Measurements from ENCODE around the gene THTPA.

The THTPA gene

DNA sequence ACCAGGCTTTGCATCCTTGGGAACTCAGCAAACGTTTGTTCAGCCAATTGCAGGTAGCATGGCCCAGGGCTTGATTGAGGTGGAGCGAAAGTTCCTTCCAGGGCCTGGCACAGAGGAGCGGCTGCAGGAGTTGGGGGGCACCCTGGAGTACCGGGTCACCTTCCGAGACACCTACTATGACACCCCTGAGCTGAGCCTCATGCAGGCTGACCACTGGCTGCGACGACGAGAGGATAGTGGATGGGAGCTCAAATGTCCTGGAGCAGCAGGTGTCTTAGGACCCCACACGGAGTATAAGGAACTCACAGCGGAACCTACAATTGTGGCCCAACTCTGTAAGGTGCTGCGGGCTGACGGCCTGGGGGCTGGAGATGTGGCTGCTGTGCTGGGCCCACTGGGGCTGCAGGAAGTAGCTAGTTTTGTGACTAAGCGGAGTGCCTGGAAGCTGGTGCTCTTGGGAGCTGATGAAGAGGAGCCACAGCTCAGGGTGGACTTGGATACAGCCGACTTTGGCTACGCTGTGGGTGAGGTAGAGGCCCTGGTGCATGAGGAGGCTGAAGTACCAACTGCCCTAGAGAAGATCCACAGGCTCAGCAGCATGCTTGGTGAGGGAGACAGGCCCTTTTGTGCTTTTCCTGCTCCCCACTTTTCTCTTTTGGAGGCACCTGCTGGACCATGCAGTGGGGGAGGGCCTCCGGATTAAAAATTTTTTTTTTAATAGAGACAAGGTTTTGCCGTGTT lies 799 bp downstream of the THTPA start:
- DNase-seq = no peak

DNA sequence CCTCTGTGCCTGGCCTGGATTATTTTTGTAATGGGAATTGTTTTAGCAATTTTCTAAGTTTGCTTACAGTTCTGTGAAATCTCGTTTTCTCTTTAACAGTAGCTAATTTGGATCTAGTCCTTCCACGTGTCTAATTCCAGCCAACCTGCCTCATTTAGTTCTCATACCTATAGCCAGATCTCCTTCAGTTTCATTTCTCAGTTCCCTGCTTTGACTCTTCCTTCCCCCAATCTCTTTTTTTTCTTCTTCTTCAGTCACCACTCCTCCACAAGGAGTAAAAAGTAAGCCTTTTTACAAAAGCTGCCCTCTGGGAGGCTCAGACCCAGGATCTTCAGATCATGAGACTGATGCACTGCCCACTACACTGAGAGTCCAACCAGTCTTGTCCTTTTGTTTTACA lies 1.4 kb downstream of the THTPA start:
- no peak for DNase-seq

DNA sequence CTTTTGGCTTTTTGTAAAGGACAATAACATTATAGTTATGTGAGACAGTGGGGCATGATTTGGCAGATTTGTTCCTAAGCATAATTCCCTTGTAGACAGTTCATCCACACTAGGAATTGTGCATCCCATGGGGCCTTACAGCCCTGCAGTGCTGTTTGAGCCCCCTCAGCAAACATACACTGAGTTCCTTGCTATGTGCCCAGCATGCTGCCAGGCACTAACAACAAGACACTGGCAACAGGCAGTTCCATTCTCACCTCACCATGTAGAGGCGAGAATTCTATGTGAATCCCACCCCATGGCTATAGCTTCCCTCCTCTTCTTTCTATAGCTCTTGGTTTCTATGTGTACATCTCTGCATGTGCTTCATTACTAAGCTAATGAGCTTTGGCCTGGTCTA lies 1.9 kb downstream of the THTPA start:
- no peak for DNase-seq

DNA sequence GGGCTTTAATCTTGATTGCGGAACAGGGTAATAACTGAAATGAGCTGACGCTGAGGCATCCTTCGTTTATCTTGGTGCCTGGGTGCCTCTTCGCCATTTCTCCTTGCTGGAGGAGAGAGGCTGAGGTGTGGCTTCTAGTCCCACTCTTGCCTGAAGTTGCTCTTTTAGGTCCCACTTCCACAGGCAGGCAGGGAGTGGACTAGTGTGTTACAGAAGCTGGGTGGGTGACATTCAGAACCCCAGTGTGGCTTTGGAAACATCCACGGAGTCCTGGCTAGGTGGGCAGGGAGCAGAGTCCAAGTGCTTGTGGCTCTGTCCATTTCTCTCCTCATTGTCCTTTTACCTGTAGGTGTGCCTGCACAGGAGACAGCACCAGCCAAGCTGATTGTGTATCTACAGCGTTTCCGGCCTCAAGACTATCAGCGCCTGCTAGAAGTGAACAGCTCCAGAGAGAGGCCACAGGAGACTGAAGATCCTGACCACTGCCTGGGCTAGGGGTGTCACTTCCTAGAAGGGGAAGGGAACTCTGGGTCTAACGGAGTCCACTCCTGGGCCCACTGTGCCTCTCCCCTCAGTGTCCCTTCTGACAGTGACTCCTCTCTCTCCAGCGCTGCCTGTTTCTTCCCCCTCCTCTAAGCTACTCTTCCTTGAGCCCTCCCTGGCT lies 2.4 kb downstream of the THTPA start:
- no peak for DNase-seq

DNA sequence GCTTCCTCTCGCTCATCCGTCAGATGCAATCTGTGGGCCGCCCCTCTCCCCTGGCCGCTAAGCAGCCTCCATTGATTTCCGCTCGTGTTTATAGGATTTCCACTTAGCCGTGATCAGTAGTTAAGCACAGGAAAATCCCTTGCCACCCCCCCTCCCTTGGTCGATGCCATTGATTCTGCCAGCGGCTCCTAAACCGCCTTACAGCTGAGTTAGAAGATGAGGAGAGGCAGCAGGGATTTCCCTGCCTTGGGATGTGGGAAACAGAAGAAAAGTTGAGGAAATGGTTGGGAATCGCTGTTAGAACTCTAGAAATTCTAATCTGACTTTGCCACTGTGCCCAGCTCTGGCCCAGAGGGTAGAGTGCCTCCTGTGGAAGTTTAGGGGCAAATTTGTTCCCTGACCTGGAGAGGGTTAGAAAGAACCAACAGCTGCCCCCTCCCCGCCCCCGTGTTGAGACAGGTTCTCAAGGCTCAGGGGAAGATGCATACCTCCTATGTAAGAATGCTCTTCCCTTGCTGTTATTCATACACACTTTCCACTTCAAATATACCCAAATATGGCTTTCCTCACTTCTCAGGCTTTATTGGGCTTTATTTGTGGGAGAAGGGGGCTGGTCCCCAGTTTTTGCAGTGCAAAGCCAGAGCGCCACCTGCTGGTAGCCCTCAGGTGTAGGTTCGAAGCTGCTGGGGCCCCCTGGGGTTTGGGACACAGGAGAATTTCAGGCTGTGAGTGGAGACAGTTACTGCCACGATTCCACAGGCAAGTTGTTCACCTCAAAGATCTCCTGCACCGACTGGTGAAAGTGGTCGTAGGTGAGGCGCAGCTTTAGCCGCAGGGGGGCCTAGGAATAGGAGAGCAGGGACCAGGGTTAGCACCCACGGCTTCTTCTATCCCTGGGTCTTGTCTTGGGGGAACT lies 3.2 kb downstream of the THTPA start:
- DNase-seq = peak; percentile 83

DNA sequence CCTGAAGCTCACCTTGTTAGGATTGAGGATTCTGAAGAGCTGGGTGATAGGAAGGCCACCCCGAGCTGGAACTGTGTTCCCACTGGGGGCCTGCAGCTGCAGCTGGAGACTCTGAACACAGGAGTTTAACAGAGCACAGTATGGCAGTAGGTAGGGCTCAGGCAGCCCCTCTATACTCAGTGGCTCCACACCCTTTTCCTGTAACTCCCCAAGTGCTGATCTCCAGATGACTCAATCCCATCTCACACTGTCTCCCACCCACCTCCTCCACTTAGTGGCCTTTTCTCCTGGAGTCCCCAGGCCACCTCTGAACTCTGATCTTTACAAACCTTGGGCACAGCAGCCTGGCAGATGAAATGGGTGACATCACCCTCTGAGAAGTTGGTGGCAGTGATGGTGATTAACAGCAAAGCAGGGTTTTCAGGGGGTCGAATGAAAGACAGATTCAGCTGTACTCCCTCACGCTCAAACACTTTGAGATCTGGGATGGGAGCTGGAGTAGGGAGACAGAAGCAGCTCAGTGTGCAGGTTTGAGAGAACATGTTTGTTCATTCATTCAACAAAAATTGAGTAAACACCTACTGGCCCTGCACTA lies 4.0 kb downstream of the THTPA start:
- DNase-seq = no peak

DNA sequence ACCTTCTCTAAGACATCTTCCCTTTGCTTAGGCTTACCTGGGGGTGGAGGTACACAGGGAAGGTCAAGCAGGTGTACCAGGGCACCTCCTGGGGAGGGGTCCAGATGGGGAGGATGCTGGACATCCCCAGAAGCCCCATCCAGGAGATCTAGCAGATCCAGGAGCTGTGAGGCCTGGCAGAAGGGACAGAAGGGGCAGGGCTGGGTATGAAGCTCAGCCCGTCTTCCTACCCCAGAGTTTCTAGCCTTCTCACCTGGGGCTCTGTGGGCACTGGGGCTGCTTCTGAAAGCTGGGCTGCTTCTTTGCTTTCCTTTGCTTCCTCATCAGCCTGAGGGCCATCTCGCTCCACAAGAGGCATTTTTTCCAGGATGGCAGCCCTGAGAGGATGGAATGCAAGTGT lies 5.2 kb downstream of the THTPA start:
- DNase-seq = no peak

DNA sequence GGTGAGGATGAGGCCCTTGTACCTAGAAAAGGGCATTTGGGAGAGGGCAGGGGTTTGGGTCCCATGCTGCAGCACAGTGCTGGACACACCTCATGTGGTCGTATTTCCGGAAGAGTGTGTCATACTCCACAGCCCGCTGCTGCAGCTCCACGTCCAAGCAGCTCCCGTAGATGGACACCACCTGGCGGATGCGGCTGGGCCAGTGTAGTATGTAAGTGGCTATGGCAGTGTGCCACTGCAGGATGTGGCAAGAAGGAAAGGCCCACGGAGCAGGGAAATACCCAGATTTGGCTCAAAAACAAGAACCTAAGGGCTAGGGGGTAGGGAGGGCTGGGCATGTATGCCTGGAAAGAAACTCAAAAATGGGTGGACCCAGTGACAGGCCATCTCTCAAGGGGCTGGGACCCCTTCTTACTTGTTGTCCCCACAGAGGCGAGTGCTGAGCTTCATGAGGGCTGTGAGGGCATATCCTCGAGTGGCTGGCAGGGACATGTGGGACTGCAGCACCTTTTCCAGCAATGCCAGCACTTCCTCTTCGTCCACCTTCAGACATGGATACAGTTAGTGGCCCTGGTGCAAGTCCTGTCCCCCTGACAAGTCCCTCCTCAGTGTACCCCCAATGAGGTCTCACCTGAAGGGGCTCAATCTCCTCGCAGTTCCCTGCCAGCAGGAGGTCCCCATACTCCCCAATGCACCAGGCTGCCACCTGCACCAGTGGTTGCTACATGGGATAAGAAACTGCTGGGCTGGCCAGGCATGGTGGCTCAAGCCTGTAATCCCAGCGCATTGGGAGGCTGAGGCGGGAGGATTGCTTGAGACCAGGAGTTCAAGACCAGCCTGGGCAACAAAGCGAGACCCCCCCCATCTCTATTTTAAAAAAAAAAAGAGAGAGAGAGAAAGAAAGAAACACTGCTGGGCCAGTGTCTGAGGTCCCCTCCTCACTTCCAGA lies 6.1 kb downstream of the THTPA start:
- DNase-seq = no peak

DNA sequence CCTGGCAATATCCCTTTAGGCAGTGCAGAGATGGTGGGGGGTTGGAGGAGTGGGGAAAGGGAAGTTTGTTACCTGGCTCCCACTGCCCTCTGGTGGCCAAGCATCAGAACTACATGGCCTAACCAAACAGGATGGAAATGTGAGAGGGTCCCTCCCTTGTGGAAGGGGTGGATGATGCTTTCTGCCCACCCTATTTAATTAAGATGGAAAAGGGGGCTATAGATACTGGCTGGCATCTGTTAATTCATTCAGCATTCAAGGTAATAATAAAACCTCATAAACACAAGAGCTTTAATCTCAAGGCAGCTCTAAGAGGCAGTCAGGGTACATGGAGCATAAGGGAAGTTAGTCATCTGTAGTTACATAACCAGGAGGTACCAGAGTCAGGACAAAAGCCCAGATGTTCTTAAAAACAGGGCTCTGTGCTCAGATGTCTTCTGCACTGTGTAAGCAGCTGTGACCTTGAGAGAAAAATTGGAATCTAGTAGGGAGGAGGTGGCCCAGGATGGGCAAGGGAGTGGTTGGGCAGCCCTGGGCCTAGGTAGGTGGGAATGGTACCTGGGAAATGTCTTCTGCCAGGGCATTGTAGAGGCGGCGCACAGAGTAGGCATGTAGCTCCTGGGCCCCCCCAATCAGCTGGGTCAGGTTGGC lies 6.9 kb downstream of the THTPA start:
- DNase-seq = peak; percentile 73

DNA sequence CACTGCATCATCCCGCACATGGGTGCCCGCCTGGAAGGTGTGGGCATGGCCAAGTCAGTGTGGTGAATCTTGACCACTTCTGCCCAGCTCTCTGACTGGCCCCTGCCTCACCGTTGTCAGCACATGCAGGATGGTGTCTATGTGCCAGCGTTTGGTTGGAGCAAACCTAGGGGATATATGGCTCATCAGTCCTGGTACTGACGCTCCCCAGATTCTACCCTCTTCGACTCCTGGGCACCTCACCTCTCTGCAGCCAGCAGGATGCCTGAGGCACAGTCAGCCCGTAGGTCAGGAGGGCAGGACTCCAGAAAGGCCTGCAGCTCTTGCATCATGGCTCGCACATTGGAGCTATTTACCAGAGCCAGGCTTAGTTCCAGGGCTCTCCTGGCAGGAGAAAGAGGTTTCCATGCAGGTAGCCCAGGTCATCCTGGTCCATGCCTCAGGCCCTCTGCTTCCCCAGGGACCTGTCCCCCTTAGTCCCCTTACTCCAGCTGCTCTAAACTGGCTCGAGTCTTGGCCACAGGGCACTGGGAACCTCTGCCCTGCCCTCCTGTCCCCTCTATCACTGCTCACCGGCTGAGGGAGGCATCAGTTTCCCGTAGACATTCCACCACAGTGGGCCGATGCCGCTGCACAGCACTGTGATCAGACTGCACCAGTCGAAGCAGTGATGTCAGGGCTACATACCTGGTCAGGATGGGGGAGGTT lies 7.6 kb downstream of the THTPA start:
- DNase-seq = no peak

DNA sequence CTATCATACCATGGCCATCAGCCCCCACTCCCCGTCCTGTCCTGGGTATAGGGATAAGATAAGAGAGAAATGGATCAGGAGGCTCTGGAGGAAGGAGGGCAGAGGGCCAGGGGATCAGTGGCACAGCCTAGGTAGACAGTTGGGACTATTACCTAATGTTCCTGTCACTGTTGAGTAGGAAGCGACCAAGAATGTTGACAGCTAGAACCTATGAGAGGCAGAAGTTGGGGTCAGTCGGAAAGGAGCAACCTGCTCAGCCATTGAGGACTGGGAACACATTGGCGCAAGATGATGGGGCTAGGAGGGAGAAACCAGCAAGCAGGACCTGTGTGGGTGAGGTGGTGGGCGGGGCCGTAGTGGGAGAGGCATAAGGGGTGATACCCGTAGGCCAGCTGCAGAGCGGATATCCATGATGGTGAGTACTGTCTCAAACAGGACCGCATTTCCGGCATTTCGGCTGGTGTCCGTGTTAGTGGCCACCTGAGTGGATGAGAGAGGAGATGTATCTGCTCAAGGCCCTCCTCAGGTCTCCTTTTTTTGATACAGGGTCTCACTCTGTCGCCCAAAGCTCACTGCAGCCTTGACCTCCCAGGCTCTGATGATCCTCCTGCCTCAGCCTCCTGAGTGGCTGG lies 8.2 kb downstream of the THTPA start:
- DNase-seq = no peak

DNA sequence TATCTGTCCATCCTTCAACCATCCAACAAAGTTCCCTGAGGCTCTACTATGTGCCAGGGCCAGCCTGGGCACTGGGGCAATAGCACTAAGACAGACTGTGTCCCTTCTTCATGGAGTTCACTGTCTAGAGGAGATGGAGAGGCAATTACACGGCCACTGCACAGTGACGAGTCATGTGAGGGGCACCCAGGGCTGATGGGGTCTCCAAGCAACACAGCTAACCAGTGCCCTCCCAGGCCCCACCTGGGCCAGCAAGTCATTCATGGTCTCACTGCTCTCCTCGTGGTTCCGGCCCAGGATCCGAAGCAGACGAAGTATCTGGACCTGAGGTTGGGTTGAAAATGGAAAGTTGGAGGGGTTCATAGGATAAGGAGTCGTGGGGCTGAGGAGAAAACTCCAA lies 8.8 kb downstream of the THTPA start:
- DNase-seq = no peak

DNA sequence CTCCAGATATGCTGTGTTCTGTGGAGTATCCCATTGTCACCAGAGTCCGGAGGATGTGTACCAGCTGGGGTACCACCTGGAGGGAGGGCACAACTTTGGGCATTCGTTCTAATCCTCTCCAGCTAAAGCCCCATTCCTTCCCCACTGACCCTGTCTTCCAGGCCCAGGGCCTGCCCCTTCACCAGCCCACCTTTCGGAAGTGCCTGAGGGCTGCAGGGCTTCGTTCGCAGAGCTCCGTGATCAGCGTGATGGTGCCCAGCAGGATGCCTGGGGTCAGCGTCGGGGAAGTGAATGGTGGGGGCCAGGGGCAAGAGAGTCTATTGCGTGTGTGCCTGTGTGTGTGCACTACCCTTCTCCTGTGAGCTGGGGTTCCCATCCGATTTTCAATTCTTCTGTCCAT lies 9.6 kb downstream of the THTPA start:
- no peak for DNase-seq

DNA sequence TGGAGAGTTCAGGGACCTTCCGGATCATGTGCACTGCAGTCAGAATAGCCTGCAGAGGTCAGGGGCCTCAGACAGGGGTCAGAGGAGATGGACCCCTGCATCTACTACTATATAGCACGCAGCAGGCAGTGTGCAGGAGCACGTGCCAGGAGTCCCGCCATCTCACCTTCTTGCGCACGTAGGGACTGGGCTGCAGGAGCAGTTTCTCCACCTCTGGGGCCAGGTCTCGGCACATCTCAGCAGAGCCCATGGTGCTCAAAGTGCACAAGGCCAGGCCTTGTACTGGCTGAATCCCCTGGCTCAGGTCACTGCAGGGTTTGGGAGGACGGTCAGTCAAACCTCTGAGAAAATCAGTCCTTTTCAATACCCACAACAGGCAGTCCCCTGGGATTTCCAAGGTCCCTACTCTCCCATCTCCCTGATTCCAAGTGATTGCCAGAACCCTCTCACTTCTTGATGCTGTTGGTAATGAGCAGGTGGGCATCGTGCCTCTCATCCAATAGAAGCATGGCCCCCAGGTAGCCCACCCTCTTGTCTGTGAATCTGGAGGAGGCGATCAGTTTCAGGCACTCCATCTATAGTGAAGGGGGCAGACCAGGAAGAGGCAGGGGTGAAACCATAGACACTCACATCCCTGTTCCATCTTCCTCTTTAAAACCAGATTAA lies 10.2 kb downstream of the THTPA start:
- DNase-seq = no peak

DNA sequence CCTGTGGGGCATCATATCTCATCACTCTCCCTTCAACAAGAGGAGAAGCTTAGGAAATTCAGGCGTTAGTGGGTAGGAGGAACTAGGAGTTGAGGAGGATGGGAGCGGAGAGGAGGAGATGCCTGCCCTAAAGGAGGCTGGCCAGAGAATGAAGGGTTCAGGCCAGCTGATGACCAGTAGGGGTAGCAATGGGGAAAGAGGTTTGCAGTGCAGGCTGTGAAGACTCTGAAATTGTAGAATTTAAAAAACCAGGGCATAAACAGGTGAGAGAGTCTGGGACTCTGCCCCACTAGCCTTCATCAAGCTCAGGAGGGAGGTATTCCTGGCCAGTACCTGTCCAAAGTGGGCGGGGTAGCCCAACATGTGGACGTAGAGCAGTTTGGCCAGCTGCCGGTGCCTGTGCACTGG lies 10.7 kb downstream of the THTPA start:
- no peak for DNase-seq

DNA sequence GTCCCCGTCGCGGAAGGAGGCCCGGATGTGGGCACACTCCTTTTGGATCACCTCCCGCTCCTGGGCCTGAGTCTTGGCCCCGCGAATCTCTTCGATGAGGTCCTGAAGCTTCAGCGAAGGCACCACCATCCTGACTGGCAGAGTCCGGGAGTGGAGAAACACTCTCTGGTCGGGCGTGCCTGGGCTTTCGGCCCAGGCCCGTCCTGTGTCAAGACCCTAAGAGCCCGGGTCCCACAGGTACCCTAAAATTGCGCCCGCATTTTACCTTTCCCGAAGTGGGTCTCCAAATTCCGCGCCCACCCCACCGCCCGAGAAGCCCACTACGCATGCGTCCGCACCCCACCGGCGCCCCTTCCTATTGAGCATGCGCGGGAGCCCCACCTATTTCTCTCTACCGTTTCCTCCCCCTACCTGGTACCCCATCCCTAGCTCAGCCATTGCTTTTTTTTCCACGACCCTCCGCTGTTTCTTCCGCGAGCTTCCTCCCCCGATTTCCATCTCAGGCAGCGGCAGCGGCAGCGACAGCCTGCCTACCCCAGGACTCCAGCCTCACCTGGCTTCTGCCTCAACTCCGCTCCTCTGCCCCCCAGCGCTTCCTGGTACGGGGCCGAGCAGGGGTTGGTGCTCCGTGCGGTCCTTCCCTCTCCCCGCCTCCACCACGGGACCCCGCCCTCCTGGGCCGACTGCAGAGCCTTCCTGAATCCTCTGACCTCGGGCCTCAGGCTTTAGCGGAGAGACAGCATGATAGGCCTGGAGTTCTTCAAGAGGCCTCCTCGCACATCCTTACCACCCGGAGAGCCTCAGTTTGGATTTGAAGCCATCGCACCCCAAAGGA lies 11.3 kb downstream of the THTPA start, which contains the start of gene AP1G2:
Gene AP1G2 (minus strand): TSS at position 606 of the 835 bp plus-strand sequence. CDS start 477 bp downstream, at position 129.
- peak; percentile 94 for DNase-seq

DNA sequence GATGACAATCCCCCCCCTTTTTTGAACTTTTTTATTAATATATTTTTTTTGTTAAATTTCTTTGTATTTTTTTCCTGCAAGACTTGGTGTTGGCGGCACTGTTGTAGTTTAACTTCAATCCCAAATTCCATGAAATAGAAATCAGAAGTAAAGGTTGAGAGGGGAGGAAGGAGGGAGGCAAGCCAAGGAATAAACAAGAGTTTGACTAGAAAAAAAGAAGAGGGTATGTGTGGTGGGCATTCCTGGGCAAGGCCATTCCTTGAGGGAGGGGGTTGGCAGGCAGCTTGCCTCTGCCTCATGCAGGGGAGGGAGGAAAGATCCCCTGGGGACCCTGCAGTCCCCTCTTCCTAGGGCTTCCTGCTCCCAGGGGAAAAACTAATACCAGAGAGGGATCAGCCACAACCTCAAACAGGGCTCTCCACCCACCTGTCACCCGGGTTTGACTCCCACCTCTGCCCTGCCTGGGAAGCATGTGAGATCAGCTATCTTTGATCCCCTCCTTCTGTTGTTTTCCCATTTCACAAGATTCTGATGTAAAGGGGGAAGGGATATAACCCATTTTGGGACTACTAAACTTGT lies 12.0 kb downstream of the THTPA start:
- DNase-seq = no peak

DNA sequence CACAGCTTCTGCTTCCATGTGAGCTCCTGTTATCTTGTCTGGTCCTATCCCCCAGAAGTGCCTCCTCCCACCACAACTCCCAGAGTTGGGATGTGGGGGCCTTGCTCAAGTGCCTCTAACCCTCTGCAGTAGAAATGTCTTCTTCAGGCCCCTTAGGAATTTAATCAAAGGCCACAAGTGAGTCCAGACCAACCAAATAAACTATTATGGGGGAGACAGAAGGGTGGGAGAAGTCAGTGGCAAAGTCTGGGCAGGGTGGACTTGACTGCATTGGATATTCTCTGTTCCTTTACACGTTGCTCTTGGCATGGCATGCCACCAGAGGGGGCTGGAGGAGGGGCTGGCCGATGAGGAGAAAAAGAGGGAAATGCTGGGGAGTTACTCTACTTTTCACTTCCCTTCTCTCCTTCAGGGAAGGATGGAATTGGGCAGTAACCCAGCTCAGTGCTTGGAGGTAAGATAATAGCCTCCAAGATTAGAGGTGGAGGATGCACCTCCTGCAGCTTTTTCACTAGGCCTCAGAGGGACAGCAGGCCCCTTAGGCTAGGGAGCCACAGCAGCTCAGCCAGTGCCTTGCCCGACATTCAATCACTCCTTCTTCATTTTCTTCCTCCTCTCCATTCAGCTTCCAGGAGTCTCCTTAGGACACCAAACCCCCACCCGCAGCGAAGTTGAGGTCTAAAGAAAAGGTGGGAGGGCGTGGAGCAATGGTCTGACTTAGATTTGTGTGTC lies 12.7 kb downstream of the THTPA start:
- no peak for DNase-seq

Measured in activated CD4-positive, alpha-beta T cell treated with anti-CD3 and anti-CD28 coated beads for 48 hours (primary cell).